Brain microvascular endothelial cell (primary cell): ENCODE data around the gene SFXN2.

Experiments
- DNase-seq: peaks from one replicate; pipeline ENCODE4 v3.0.0-alpha.2; 2020
- H3K27ac ChIP-seq: fragments of 250-450 bp; sonication (Bioruptor Pico); 2 replicates; pipeline ENCODE4 v1.5.1; 2020; ENCODE audit warnings: mild to moderate bottlenecking, moderate library complexity
- H3K27me3 ChIP-seq: fragments of 250-450 bp; sonication (Bioruptor Pico); replicated peaks from 2 replicates; pipeline ENCODE4 v1.5.1; 2020; ENCODE audit warnings: mild to moderate bottlenecking
- H3K36me3 ChIP-seq: fragments of 250-450 bp; sonication (Bioruptor Pico); replicated peaks from 2 replicates; pipeline ENCODE4 v1.5.1; 2020; ENCODE audit warnings: mild to moderate bottlenecking
- H3K4me3 ChIP-seq: 2 replicates; pipeline ENCODE4 v1.5.1; 2011; ENCODE audit warnings: low read depth, mild to moderate bottlenecking, control low read depth, low read length, moderate library complexity
- CTCF ChIP-seq: IDR thresholded peaks from 2 replicates; pipeline ENCODE4 v1.5.1; 2011; ENCODE audit warnings: low read depth, mild to moderate bottlenecking, moderate library complexity, low read length, control low read depth, inconsistent platforms; ENCODE audit errors: missing control alignments
- in situ Hi-C: cut with HindIII; loops from 2 replicates; pipeline ENCODE4 v1.10.0; 2017; ENCODE audit warnings: low sequenced_read_pairs, low pct_ligation_motif_present

Gene SFXN2

GRCh38 chr10:102678842-102679289 is 35.6 kb upstream of the SFXN2 start:
- in situ Hi-C loops, result no loop called here
- peak; percentile 57 for DNase-seq

GRCh38 chr10:102679596-102679995 is 34.8 kb upstream of the SFXN2 start:
- Histone ChIP-seq H3K4me3 (no peak overlapping the region), H3K27ac (no peak overlapping the region), H3K36me3 (no peaks in the 10 kb centered on the region), H3K27me3 (no peaks in the 10 kb centered on the region)
- DNase-seq, result no peak
- TF ChIP-seq CTCF, result no peak
- in situ Hi-C loops, result no loop called here

More at GRCh38 chr10:102678842-102679289, 35.6 kb upstream of the SFXN2 start:
- peak; percentile 91 for TF ChIP-seq CTCF
- no peak overlapping the region for H3K4me3 ChIP-seq
- no peaks in the 10 kb centered on the region for H3K27me3 ChIP-seq
- no peak overlapping the region for H3K27ac ChIP-seq
- no peaks in the 10 kb centered on the region for H3K36me3 ChIP-seq

GRCh38 chr10:102681696-102682095 is 32.7 kb upstream of the SFXN2 start:
- Histone ChIP-seq H3K27ac (no peak overlapping the region), H3K4me3 (no peak overlapping the region), H3K36me3 (peaks cover 6% of the 10 kb centered on the region), H3K27me3 (no peaks in the 10 kb centered on the region)
- in situ Hi-C loops, result no loop called here
- no peak for TF ChIP-seq CTCF
- DNase-seq, result no peak

- H3K27me3 ChIP-seq, result no peaks in the 10 kb centered on the region
- peaks cover 6% of the 10 kb centered on the region for H3K36me3 ChIP-seq
- H3K27ac ChIP-seq, result no peak overlapping the region
- no peak for DNase-seq
- no peak overlapping the region for H3K4me3 ChIP-seq
- in situ Hi-C loops, result no loop called here
- no peak for TF ChIP-seq CTCF
Measured at GRCh38 chr10:102682416-102682815, 32.0 kb upstream of the SFXN2 start.

- in situ Hi-C loops, result no loop called here
- H3K27ac ChIP-seq, result no peak overlapping the region
- no peak overlapping the region for H3K4me3 ChIP-seq
- DNase-seq, result no peak
- TF ChIP-seq CTCF, result no peak
- peaks cover 6% of the 10 kb centered on the region for H3K36me3 ChIP-seq
- no peaks in the 10 kb centered on the region for H3K27me3 ChIP-seq
Measured at GRCh38 chr10:102682981-102683380, 31.5 kb upstream of the SFXN2 start.

- Histone ChIP-seq H3K27me3 (no peaks in the 10 kb centered on the region), H3K36me3 (peaks cover 6% of the 10 kb centered on the region), H3K4me3 (no peak overlapping the region), H3K27ac (no peak overlapping the region)
- DNase-seq, result no peak
- TF ChIP-seq CTCF, result no peak
- in situ Hi-C loops, result no loop called here
Measured at GRCh38 chr10:102683736-102684135, 30.7 kb upstream of the SFXN2 start.
